T follicular helper cell (primary cell): ENCODE results near the gene IZUMO2.

ENCODE experiments used
- DNase-seq: peaks from one replicate; pipeline ENCODE4 v3.0.0-alpha.2; 2020; ENCODE audit warnings: low read depth
- total RNA-seq, 2 experiments: gene quantifications; one replicate each; lab custom pipeline; 2026; lab: John Stamatoyannopoulos, UW

Gene IZUMO2
- total RNA-seq = 0 reads per million in 2 experiments

DNA sequence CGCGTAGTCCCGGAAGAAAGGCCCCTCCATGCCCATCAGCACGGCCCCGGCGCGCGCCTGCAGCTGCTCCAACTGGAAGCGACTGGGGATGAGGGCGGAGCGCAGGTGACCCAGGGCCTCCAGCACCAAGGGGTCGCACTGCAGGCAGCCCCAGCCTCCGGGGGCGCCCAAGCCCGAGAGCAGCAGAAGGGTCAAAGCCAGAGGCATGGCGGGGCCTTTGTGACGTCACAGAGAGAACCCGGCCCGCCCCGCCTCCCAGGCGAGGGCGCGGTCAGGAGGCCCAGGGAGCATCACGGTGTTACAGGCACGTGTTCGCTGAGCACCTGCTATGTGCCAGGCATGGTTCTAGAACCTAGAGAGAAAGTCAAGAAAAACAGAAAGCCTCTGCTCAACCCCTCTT, at the start of gene IZUMO2:
Gene IZUMO2 (minus strand): TSS at position 294 of the 400 bp plus-strand sequence. CDS start 87 bp downstream, at position 207.
- DNase-seq = no peak

DNA sequence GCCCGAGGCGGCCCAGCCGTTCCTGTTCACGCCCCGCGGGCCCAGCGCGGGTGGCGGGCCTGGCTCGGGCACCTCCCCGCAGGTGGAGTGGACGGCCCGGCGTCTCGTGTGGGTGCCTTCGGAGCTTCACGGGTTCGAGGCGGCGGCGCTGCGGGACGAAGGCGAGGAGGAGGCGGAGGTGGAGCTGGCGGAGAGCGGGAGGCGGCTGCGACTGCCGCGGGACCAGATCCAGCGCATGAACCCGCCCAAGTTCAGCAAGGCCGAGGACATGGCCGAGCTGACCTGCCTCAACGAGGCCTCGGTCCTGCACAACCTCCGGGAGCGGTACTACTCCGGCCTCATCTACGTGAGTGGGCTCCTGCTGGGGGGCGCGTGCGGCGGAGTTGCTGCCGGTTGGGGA, 47.3 kb upstream of the IZUMO2 start:
- no peak for DNase-seq

DNA sequence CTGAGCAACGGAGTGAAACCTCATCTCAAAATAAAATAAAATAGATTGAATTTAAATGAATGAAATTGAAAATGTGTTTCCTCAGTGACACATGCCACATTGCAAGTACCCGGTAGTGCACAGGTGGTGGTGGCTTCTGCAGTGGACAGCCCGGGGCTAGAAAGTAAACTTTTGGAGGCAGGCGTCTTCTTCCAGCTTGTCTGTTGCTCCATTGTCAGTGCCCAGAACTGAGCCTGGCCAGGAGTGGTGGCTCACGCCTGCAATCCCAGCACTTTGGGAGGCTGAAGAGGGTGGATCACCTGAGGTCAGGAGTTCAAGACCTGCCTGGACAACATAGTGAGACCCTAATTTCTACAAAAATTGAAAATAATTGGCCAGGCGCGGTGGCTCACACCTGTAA, 46.0 kb upstream of the IZUMO2 start:
- DNase-seq = no peak

DNA sequence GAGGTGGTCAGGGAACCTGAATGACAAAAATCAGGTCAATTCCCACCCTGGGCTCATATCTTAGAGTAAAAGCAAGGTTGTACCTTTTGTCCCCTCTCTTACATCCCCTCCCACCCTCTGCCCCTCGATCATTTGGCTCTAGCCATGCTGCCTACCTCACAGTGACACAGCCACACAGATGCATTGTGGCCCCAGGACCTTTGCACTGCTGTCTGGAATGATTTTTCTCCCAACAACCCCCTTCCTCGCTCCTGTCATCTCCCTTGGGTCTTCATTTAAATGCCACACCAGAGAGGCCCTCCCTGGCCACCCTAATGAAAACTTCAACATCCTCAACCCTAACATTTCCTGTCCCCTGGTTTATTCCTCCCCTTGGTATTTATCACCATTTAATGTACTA, 44.6 kb upstream of the IZUMO2 start:
- DNase-seq = no peak

DNA sequence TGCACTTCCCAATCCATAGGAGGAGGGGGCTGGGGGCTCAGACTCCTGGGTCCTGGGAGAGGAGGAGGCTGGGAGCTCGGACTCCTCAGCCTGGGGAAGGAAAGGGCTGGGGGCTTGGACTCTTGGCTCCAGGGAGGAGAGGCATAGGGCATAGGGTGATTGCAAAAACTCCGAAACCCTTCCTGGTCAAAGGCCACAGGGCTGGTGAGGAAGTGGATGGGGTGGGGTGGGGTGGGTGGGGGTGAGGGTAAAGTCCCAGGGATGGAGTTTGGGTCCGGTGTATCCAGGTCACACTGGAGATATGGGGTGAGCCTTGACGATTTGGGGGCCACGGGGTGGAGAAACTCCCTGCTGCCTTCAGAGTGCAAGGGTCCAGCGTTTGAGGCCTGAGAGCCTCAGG, 43.1 kb upstream of the IZUMO2 start:
- no peak for DNase-seq

DNA sequence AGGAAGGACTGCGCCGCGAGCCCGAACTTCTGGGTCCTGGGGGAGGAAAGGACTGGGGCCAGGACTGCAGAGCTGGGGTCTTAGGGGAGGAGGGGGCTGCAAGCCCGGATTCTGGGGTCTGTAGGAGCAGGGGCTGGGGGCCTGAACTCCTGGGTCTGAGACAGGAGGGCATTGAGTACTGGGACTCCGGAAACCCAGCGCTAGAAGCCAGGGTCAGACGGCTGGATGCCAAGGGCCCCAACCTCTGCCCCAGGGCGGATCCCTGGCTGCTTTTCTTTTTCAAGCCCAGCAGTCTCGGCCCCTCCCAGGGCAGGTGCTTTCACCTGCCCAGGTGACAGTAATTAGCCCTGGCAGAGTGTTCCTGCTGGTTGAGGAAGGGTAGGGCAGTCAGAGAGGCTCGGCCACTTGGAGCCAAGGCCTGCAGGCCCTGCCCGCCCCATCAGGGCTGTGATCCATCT, 42.6 kb upstream of the IZUMO2 start:
- DNase-seq = no peak

DNA sequence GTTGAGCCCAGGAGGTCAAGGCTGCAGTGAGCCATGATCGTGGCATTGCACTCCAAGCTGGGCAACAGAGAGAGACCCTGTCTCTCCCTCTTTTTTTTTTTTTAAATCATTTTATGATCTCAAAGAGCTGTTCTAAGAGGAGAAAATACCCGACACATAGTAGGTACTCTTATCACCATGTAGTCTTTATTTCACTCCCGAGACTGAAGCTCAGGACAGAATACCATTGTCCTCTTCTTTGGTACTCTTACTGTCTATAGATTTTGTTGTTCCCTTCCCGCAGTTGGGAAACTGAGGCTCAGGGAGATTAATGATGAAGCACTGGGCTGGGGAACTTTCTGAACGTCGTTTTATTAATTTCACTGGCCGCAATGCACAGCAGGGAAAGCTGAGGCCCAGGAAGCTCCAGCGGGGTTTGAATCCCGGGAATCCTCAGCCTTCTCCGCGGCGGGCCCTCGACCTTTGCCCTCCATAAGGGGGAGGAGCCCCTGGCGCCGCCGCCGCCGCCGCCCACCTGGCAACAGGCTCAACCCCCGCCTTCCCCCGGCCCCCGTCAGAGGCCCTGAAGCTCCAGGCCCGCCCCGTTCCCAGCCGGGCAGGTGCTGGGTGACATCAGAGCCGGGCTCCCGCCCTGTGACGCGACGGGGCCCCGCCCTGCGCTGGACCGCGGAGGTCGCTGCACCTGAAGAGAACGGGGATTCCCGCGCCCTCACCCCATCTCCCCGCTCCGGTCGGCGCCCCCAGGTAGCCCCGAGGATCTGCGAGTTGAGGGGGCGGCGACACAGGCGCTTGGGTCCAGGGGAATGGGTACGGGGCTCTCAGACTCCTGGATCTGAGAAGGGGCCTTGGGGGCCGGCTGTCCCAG, 42.0 kb upstream of the IZUMO2 start:
- no peak for DNase-seq

DNA sequence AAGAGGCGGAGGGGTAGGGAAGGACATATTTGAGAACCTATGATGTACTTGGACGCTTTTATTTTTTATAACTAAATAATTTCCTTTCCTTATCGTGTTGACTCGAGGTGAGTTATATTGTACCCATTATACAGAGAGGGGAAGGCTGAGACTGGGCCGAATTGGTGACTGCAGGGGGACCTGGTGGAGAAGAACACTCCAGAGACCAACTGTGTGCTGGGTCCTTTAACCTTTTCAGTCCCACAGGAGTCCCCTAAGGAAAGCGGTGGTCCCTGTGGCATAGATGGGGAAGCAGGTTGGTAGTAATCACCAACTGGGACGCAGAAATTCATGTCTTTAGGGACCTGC, 41.0 kb upstream of the IZUMO2 start:
- no peak for DNase-seq

DNA sequence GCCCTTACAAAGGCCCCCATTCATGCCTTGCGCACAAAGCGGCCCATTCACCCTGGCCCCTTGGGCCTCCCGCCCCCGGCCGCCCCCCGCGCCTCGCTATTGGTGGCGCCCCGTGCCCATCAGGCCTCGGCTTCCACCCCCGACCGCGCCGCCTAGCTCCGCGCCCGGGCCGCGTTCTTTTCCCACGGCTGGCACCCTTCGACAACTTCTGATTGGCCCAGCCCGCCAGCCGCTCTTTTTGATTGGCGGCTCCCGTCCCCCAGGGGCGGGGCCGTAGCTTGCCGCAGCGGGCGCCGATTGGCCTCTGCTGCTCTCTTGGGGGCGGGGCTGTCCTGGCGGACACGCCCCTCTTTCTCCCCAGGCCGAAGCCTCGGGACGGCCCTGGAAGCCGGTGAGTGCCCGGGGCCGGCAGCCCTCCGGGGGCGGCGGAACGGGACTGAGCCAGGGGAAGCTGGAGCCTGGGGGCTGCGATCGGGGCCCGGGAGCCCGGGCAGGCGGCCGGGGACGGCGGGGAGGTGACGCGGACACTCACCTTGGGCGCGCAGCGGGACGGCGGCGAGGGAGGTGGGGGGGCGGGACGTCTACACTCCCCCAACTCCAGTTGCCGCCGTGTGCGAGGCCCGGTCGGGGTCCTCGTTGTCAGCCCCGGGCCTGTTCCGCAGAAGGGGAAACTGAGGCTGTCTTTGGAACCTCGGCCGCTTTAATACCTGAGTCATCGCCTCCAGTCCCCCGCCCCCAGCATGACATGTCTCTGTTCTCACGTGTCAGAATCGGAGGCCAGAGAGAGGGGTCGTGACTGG, 40.4 kb upstream of the IZUMO2 start, which contains the start of gene MYH14:
Gene MYH14 (plus strand): TSS at position 342 of the 800 bp plus-strand sequence. CDS start 6,744 bp downstream, outside the sequence.
- no peak for DNase-seq

DNA sequence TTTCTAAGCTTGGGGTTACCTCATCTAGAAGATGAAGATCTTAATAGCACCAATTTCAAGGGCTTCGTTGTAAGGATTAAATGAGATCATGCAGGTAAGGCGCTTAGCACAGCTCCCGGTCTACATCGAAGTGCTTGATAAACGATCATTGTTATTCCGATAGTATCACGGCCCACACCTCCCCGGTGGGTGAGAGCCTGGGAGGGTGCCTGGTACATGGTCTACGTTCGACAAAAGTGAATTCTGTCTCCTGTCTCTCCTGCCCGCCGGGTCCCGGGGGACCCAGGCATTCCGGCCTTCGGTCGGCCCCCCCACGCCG, 39.8 kb upstream of the IZUMO2 start:
- no peak for DNase-seq

DNA sequence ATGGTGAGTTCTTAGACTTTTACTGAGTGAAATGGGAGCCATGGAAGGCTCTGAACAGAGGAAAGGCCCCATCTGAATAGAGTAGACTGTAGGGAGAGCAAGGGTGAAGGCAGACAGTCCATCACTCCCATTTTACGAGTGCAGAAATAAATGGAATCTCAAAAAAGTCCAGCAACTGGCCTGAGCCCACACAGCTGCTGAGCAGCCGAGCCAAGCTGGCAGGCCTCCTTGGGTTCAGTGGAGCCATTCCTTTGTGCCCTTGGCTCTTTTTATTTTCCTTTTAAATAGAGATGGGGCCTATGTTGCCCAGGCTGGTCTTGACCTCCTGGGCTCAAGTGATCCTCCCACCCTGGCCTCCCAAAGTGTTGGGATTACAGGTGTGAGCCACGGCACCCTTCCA, 39.3 kb upstream of the IZUMO2 start:
- DNase-seq = no peak

DNA sequence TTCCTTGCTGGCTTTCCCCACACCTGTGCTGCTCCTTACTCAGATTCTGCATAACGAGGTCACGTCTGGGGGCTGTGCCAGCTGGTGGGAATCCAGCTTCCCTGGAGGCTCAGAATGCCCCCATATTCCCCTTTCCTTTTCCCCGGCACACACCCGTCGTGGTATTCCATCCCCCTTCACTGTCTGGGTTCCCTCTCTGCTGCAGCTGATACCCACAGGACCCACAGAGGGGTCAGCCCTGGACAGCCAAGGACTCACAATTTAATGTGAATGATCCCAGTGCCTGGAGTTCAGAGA, 36.1 kb upstream of the IZUMO2 start:
- no peak for DNase-seq

DNA sequence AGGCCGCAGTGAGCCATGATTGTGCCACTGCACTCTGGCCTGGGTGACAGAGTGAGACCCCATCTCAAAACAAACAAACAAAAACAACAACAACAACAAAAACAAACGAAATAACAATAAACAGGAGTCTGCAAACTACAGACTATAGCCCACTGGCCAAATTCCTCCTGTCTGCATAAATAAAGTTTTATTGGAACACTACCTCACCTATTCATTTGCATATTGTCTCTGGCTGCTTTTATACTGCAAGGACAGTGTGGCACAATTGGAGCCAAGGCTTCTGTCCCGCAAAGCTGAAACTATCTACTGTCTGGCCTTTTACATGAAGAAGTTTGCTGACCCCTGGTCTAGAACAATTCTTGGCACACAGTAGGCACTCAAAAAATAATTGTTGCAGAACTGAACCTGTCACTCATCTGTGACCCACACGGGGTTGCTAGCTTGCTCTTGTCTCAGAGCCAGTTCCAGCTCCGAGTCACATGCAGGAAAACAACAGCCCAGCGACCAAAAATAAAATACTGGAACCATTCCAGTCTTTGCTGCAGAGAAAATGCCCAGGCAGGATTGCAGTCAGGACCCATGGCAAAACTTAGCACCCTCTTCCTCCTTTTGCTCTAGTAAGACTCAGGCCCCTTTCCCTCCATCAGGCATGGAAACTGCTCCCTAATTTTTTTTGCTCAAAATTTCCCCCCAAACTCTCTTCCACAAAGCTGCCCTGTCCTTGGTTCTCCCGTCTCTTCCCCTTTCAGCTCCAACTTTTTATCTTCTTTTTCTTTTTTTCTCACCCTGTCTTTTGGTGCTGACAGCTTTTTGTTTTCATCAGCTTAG, 35.6 kb upstream of the IZUMO2 start:
- no peak for DNase-seq

DNA sequence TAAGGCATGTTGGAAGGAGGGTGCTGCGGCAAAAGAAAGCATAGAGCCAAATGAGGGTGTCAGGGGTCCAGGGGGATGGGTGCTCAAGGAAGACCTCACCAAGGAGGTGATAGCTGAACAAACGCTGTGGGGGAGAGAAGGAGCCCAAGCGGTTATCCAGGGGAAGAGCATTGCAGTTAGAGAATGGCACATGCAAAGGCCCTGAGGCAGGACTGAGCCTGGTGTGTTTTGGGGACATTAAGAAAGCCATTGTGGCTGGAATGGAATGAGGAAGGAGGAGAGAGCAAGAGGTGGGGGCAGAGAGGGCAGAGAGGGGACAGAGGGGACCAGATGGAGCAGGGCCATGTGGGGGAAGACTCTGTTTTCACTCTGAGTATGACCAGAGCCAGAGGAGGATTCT, 34.3 kb upstream of the IZUMO2 start:
- no peak for DNase-seq

DNA sequence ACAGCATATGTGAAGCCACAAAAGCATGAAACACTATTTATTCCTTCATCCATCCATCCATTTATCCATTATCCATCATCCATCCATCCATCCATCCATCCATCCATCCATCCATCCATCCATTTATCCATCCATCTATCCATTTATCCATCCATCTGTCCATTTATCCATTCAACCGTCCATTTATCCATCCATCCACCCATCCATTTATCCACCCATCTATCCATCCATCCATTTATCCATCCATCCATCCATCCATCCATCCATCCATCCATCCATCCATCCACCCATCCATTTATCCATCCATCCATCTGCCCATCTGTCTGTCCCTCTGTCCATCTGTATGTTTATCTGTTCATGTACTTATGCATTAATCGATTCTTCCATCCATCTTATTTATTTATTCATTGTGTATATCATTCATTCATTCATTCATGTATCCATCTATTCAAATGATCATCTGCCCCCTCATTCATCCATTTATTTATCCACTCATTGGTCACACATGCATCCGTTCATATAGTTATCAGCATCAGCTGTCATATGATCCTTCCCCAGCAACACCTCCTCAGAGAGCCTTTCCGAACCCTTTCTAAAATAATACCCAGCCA, 33.3 kb upstream of the IZUMO2 start:
- no peak for DNase-seq

DNA sequence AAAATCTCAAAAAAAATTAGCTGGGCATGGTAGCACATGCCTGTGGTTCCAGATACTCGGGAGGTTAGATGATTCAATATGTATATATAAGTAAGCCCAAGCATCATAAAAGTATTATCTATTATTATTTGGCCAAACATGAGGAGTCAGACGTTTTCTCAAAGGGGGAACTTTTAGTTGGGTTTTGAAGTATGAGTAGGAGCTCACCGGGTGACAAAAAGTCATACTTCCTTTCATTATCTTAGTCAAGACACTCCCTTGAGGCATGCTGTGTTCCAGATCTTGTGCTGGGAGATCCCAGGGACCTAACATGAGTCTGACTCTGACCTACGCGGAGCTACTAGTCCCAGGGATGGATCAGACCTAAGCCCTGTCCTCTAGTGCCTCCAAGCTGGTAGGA, 32.1 kb upstream of the IZUMO2 start:
- no peak for DNase-seq

DNA sequence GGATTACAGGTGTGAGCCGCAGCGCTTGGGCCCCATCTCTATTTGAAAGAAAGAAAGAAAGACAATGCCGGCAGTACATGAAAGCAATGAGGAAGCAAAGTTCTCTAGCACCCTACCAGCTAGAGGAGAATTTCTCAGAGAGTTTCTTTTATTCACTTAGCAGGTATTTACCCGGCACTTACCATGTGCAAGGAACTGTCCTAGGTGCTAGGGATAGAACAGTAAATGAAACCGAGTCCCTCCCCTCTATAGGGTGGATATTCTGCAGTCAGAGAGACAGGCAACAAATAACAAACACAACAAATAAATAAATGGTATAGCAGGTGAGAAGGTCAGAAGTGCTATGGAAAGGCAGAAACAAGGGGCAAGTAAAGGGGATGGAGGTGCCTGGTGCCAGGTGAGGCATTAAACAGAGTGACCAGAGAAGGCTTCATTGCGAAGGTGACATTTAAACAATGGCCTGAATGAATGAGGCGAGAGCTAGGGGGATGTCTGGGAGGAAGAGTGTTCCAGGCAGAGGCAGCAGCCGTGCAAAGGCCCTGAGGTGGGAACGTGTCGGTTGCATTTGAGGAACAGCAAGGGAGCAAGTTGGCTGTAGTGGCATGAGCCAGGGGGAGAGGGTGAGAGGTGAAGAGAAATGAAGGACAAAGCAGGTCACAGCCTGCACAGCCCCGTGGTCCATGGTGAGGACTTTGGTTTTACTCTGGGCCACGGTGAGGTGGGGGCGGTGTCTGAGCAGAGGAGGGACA, 29.6 kb upstream of the IZUMO2 start:
- no peak for DNase-seq

DNA sequence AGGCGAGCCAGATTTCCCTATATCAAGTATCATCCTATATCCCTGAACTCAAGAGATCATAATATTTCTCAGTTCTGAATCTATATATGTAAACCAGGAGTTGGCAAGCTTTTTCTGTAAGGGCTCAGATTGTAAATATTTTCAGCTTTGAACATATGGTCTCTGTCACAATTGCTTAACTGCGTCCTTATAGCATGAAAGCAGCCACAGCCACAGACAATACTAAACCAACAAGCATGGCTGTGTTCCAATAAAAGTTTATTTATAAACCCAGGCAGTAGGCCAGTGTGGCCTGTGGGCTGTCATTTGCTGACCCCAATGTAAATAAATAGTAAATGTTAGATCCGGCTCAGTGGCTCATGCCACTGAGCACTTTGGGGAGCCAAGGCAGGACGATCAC, 28.1 kb upstream of the IZUMO2 start:
- DNase-seq = no peak

DNA sequence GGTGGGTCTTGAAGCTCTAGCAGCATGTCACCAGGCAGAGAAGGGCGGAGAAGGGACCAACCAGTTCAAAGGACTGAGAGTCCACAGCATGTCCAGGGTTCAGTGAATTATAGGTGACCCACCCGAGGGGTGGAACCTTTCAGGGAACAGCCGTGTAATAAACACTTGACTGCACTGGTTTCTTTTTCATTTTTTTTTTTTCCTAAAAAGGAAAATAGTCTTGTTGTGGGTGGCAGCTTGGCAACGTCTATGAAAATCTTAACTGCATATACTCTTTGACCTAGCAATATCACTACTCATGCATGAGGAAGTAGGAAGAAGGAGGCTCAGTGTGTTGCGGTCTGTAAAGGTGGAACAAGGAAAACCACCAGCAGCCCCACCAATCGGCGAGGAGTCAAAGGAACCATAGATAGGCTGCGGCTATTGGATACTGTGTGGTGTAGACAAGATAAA, 27.4 kb upstream of the IZUMO2 start:
- DNase-seq = no peak

DNA sequence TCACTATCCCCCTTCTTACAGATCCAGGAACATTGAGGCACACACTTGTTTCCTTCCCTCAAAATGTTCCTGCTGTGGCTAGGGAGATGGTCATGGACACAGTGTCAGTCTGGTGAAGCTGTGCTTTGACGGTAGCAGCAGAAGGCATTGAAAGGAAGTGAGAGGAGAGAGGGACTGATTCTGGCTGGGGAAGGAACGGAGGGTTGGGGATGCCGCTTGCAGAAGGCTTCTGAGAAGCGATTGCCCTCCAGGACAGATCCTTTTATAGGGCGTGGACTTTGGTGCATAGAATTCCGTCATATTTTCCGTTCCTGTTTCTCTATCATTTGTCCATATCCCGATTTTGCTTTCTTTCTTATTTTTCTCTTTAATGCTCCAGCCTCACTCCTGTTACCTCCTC, 26.2 kb upstream of the IZUMO2 start:
- DNase-seq = no peak

DNA sequence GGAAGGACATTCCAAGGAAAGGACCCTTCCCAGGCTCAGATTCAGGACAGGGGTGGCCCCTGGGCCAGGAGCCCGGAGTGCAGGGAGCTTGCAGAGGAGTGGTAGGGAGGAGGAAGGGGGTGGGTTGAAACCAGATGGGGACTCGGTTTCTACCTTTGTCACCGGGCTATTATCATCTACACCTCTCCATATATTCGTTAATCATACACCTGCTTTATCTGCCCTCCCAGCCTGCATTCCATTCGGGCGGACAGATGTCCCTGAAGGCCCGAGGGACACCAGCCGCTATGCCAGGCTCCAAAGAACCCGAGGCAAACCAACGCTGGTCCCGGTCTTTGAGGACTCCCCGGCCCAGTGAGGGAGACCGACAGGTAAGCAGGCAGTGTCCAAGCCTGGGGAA, 24.9 kb upstream of the IZUMO2 start:
- no peak for DNase-seq
